Smooth muscle cell of the brain vasculature (primary cell): ENCODE results near the gene TRIM54.

Source experiments
- DNase-seq: peaks from one replicate; pipeline ENCODE4 v3.0.0-alpha.2; 2012; ENCODE audit warnings: low read depth, low spot score

The TRIM54 gene, protein sequence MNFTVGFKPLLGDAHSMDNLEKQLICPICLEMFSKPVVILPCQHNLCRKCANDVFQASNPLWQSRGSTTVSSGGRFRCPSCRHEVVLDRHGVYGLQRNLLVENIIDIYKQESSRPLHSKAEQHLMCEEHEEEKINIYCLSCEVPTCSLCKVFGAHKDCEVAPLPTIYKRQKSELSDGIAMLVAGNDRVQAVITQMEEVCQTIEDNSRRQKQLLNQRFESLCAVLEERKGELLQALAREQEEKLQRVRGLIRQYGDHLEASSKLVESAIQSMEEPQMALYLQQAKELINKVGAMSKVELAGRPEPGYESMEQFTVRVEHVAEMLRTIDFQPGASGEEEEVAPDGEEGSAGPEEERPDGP

DNA sequence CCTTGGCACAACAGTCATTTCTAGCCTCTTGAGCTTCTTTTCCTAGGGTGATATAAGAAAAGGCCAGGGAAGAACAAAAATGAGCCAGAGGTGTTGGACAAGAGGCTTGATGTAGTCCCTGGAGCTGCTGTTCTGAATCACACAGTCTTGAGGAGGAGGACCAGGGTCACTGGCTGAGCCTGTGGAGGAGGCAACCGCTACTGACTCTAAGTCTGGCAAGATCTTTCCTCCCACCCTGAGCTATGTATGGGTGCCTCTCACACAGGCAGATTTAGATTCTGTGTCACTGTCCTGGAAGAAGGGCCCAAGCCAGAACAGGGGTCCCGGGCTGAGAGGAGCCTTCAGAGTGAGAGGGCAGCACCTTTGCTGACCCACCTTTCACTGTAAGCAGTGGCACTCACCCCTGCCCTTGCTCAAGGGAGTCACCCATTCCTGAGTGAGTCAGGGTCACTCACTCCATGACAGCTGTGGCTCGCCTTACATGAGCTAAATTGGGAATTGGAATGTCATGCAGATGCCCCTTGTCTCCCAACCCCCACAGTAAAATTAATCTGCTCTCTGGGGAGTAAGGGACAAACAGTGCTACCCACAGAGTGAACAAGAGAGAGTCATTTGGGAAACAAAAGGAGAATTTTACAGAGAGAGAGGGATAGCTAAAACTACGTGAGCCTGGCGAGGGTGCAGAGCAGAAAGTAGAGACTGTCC is at the start of gene TRIM54:
TSS of gene TRIM54 (plus strand) at position 575 of the 705 bp plus-strand sequence. CDS start 303 bp downstream, outside the sequence.
- DNase-seq = no peak

DNA sequence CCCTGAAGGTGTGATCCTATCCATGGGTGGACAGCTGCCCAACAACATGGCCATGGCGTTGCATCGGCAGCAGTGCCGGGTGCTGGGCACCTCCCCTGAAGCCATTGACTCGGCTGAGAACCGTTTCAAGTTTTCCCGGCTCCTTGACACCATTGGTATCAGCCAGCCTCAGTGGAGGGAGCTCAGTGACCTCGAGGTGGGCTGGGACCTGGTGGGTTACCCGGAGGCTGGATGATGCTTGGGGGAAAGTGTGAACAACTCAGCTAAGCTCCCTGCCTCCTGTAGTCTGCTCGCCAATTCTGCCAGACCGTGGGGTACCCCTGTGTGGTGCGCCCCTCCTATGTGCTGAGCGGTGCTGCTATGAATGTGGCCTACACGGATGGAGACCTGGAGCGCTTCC is 48.9 kb upstream of the TRIM54 start:
- DNase-seq = no peak

DNA sequence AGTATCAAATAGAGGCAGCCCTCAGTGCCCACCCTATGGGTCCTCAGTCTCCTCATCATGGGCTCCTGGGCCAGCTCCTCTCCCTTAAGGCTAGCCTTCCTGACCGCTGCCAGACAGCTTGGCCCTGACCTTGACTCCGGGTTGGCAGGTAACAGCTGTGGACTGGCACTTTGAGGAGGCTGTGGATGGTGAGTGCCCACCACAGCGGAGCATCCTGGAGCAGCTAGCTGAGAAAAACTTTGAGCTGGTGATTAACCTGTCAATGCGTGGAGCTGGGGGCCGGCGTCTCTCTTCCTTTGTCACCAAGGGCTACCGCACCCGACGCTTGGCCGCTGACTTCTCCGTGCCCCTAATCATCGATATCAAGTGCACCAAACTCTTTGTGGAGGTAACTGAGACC is 46.1 kb upstream of the TRIM54 start:
- DNase-seq = no peak

DNA sequence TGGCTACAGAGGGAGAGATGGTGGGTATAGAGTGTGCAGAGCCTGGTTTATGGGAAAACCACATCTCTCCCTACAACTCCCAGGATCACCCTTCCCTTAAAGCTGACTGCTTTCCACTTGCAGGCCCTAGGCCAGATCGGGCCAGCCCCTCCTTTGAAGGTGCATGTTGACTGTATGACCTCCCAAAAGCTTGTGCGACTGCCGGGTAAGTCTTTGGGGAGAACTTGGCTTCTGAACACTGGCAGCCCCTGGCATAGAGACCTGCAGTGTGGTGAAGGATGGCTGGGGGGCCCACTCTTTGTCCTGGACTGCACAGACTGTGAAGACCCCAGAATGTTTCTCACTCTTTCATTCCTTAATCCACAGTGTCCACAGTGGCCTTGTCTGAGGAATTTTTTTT is 45.6 kb upstream of the TRIM54 start:
- DNase-seq = no peak

DNA sequence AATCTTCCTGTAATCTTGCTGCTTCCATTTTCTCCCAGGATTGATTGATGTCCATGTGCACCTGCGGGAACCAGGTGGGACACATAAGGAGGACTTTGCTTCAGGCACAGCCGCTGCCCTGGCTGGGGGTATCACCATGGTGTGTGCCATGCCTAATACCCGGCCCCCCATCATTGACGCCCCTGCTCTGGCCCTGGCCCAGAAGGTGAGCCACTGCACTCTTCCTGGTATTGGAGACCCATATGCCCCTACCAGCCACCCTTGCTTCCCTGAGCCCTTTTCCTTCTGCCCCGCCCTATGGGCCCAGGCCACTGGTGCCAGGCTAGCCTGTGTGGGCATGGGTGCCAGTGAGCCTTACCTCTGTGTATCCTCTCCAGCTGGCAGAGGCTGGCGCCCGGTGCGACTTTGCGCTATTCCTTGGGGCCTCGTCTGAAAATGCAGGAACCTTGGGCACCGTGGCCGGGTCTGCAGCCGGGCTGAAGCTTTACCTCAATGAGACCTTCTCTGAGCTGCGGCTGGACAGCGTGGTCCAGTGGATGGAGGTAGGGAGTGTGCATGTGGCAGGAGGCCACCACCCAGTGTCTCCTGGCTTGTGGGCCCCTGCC is 44.8 kb upstream of the TRIM54 start:
- no peak for DNase-seq

DNA sequence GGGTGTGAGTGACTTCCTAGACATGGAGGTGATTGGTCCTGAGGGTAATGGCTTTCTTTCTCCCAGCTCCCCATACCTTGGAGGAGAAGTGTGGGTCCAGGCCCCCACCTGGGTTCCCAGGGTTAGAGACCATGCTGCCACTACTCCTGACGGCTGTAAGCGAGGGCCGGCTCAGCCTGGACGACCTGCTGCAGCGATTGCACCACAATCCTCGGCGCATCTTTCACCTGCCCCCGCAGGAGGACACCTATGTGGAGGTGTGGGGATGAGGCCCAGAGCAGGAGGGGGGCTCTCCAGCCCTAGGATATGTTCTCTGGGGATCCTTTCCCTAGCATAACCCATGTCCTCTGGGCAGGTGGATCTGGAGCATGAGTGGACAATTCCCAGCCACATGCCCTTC is 43.3 kb upstream of the TRIM54 start:
- DNase-seq = no peak

DNA sequence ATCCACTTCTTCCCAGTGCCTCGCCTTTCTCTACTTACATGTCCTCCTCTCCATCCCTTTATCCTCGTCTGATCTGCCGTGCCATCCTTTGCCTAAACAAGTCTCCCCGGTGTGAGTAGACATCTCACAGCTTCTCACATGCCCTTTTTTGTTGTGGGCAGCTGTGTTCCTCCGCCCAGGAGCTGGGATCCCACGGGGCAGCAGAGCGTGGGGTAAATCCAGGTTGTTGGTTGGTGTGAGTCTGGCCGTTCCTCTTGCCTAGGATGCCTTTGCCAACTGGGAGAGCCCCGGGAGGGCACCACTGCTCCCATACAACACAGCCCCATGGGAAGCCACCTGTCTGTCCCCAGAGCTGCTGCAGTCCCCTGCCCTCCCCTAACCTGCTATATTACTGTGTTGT is 41.8 kb upstream of the TRIM54 start:
- no peak for DNase-seq

DNA sequence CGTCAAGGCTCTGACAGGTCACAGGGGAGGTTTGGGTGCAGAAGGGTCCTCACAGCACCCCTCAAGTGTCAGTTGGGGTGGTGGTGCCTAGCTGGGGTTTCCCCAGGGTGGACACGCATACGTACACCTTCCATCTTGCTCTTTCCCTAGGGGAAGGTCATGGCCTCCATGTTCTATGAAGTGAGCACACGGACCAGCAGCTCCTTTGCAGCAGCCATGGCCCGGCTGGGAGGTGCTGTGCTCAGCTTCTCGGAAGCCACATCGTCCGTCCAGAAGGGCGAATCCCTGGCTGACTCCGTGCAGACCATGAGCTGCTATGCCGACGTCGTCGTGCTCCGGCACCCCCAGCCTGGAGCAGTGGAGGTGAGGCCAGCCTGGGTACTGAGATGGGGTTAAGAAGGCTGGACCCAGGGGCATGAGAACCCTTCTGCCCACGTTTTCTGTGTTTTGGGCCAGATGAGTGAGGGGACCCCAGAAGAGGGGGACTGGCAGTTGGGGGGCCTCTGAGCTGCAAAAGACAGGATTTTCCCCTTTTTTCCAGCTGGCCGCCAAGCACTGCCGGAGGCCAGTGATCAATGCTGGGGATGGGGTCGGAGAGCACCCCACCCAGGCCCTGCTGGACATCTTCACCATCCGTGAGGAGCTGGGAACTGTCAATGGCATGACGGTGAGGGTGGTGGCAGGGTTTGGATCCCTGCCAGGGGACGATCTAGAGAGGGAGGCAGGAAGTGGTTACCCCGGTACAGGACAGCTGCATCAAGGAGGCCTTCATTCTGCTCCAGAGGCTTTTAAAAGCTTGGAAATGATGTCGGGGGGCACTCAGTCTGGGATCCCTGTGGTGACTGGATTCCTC is 40.2 kb upstream of the TRIM54 start:
- DNase-seq = no peak

DNA sequence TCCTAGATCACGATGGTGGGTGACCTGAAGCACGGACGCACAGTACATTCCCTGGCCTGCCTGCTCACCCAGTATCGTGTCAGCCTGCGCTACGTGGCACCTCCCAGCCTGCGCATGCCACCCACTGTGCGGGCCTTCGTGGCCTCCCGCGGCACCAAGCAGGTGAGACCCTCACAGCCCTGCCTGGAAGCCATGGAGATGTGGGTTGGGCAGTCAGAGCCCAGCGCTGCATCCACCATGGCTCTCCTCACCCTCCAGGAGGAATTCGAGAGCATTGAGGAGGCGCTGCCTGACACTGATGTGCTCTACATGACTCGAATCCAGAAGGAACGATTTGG is 39.6 kb upstream of the TRIM54 start:
- DNase-seq = no peak

DNA sequence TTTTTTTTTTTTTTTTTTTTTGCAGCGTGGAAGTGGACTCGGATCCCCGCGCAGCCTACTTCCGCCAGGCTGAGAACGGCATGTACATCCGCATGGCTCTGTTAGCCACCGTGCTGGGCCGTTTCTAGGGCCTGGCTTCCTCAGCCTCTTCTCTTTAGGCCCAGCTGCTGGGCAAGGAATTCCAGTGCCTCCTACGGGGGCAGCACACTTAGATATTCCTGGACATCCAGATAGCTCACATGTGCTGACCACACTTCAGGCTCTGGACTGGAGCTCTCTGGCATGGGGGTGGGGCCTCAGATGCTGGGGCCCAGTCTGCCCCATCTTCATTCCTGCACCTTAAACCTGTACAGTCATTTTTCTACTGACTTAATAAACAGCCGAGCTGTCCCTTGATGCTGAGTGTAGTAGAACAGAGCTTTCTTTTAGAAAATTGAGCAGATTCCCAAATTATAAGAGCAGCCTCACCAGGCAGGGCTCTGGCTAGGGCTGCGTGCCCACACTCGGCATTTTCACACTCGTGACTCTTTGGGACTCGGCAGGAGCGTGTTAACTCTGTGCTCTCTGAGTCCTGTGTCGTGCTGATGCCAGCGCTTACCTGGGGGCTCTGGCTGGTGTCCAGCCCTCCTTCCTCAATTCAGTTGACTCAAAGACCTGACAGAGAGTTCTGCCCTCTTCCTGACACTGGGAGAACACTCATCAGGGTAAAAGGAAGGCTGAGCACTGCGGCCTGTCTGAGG is 38.7 kb upstream of the TRIM54 start:
- no peak for DNase-seq

DNA sequence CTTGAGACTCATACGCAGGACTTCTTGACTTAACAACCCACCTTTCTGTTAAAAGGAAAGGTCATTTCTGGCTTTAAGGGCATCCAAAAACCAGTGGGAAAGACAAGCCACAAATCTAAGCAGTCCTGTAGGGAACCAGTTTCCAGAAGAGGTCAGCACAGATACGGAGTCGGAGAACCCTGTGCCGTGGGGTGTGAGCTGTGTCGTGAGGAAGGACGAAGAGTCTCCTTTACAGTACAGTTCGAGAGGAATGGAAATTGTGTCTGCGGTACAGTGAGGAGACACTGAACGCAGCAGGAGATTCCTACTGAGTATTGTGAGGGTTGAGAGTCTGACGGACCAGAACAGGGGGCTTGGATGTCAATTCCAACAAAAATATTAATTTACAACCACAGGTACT is 37.1 kb upstream of the TRIM54 start:
- no peak for DNase-seq

DNA sequence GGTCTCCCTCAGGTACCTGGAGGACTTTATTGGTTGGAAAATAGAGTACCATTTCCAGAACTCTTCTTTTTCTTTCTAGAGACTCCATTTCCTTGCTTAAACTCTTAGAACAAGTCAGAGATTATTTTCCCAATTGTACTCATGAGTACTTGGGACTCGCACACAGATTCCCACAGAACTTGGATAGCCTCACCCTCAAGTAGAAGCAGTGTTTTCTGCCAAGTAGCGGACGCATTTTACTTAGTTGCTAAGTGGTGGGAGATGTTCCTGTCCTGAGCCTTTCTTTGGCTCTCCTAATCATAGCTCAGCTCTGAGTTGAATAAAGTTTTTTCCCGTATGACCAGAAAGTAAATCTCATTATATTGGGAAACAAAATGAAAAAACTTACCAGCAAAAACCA is 36.6 kb upstream of the TRIM54 start:
- no peak for DNase-seq

DNA sequence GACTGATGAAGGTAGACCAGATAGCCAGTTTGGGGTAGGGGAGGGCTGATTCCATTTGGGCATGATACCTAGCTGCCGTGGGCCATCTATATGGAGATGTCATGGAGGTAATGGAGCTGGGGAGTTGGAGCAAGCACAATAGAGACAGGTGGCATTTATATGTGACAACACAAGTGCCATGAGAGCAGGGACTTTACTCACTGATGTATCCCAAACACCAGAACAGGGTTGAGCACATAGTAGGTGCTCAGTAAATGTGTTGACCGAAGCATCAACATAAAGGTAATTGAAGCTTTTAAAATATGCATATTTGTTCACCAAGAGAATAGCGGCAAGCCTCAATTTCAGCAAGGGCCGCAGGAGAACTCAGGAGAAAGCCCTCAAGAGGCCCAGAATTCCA is 34.3 kb upstream of the TRIM54 start:
- no peak for DNase-seq

DNA sequence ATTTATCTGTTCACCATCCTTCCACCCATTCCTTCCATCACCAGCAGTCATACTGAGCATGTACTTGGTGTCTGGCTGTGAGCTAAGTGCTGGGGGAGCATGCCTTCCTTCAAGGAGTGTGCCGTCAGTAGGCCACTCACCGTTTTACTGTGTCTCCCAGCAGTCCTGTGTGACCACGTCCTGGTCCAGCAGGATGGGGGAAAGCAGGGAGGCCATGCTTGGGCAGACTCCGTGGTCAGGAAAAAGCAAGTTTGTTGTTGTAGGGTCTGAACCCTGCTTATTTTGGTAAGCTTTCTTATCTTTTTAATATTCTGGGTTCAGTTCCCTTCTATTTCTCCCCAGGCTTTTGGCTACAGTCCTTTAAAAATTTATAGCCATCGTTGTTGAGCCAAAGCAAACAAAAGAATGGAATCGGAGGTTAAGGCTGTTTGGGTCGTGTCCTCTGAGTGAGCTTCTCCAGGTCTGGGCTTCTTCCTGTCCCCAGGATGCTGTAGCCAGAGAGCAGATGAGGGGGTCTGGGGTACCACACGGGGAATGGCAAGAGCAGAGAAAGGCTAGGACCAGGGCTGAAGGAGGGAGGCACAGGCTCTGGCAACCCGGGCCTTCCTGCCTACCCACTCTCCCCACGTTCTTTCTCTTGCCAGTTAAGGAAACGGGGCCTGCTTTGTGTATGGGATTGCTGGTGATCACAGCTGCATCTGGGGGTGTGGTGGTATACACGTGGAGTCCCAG is 32.9 kb upstream of the TRIM54 start:
- no peak for DNase-seq

DNA sequence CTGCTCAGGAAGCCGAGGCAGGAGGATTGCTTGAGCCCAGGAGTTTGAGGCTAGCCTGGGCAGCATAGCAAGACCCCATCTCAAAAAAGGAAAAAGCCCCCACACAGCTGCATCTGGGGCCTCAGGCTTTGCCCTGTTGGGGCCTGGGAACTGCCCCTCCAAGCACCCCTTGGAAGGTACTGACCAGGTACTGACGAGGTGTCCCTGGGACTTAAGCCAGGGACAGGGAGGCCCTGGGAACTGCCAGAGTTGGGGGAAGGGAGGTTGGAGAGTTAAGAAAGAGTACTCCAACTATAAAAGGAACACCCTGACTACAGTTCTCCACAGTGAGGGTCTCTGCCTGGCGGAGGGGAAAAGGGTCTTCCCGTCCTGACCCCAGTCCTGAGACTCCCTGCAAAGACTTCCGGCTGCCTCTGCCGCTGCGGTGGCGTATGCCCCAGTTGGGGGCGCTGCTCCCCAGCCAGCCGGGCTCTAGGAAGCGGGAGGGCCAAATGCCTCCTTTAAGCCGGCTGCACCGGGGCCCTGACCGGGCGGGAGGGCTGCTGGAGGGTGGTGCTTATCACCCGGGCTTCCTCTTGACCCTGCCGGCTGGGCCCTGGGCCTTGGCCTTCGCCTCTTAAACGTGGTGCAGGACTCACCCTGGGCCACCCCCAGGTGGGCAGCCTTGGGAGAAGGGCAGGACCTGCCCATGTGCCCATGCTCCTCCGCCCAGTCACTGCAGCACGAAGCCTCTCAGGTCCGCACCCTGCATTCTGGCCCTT is 32.2 kb upstream of the TRIM54 start:
- DNase-seq = no peak

DNA sequence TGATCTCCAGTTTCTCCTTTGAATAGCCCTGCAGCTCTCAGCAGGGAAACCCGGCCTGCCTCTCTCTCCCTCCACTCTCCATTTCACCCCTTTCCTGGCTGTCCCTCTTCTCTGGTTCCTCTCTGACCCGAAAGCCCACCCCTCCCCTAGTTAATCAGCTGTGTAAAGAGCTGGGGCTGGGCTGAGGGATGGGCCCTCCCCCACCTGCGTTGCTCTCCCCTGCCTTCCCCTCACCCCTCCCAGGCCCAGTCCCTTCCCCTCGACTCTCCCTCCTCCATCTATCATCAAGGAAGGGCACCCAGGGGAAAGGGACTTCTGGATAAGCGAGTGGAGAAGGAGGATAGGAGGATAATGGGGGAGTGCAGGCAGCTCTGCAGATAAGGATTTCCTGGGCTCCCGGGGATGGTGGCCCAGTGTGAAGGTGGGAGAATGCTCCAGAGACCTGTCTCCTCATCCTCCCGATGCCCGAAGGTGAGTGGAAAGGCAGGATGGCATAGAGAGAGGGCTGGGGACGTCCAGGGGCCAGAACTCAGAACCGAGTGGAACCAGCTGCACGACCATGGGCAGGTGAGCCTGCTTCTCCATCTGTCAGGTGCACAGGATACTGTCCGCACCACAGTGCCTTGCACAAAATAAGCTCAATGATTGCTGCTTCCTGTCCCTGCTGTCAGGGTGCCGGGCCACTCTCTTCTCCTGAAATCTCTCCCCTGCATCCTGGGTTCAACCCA is 31.4 kb upstream of the TRIM54 start:
- DNase-seq = no peak

DNA sequence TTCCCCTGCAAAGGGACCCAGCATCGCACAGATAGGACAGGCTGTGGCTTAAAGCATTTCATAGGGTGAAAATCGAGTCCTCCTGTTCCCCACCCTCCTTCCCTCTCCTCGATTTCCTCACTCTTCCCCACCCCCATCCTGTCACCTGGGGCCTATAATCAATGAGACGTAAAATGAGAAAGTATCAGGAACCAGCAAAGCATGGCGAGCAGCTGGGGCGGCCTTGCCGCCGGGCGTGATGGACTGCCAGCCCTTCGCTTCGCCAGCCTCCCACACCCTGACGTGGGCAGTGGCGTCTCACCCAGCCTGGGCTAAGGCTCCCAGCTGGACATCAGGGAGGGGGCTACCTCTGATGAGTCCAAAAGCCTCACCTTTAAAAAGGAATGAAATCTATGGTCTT is 30.5 kb upstream of the TRIM54 start:
- no peak for DNase-seq

DNA sequence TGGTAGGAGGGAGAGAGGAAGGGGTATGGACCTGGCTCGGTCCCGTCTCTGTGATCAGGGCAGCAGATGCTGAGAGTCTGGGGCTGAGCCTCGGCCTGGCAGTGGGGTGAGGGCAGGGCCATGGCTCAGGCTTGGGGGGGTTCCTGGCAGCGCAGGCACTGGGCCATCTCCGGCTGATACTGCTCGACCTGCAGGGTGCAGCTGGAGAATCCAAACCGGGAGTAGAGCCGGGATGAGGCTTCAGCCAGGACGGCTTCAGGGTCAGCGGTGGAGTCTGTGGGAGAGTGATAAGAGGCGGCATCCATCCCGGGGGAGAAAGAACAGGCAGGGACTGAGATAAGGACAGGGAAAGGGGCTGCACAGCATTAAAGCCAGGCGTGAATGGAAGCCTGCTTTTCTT is 27.0 kb upstream of the TRIM54 start:
- no peak for DNase-seq

DNA sequence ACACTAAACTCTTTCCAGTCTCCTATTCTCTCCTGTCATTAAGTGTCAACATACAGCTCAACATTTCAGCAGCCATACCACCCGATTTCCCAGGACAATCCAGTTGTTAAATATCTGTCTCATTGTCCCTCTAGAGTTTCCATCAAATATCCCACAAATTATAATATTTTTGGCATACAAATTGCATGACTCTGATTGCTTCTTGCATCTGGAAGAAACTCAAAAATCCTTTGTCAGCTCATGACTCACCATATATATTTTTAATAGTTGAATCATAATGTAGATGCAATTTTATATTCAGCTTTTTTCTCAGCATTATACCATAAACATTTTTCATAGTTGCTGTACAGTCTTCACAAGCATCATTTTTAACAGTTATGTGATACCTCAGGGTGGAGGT is 26.6 kb upstream of the TRIM54 start:
- DNase-seq = no peak
